Endothelial cell of umbilical vein (primary cell): ENCODE measurements around the gene CSK. TPM values are rescaled to one million over a fixed set of nuclear protein-coding genes. Genes with fewer than 3 reads are reported as not detected.

Experiments used
- BruUV-seq: library from RNA; stranded (reverse); fragments of 400-500 nt; replicated peaks from 2 replicates; lab custom pipeline; 2021; lab: Mats Ljungman, UMichigan
- CTCF ChIA-PET: fragments of 300-600, 350-600 bp; sonication (Branson Sonifier 250); formaldehyde crosslinking; loops from one replicate; lab custom pipeline; 2021; ENCODE audit warnings: antibody characterized with exemption, inconsistent platforms; lab: Charles Lee
- POLR2A ChIA-PET: fragments of 300-600, 350-600 bp; sonication (Branson Sonifier 250); formaldehyde crosslinking; loops from one replicate; lab custom pipeline; 2021; ENCODE audit warnings: antibody characterized with exemption, inconsistent platforms; lab: Charles Lee
- DNase-seq: peaks from one replicate; pipeline ENCODE4 v3.0.0-alpha.2; 2011; ENCODE audit warnings: low read depth, low spot score
- FAIRE-seq: peaks from 2 replicates; lab custom pipeline; 2011; peaks lifted over from hg19 to GRCh38; lab: Jason Lieb, UNC
- H2AFZ ChIP-seq: 2 replicates; pipeline ENCODE4 v1.6.0; 2012; ENCODE audit warnings: low read depth, low read length, control low read depth, inconsistent platforms
- H3K27ac ChIP-seq: 2 replicates; pipeline ENCODE4 v1.5.1; 2011; ENCODE audit warnings: low read depth, mild to moderate bottlenecking, control low read depth, low read length, moderate library complexity; ENCODE audit not compliant: insufficient read depth
- H3K27me3 ChIP-seq, 2 experiments: 2 replicates each; pipeline versions ENCODE4 v1.6.0 to v1.6.1; 2011; ENCODE audit warnings: low read length in 2 of 2, mixed read lengths in 1 of 2; ENCODE audit not compliant: control insufficient read depth in 2 of 2, insufficient read depth in 2 of 2
- H3K36me3 ChIP-seq, 2 experiments: 2 replicates in 1 of 2; 3 replicates in 1 of 2; pipeline ENCODE4 v1.5.1; 2011; ENCODE audit warnings: low read length in 2 of 2, mild to moderate bottlenecking in 1 of 2, moderate library complexity in 1 of 2; ENCODE audit not compliant: control insufficient read depth in 2 of 2, insufficient read depth in 2 of 2; ENCODE audit errors: extremely low read depth in 1 of 2
- H3K4me1 ChIP-seq: 3 replicates; pipeline ENCODE4 v1.5.1; 2011; ENCODE audit warnings: mild to moderate bottlenecking, low read length; ENCODE audit not compliant: control insufficient read depth, insufficient read depth; ENCODE audit errors: extremely low read depth
- H3K4me2 ChIP-seq: 2 replicates; pipeline ENCODE4 v1.6.1; 2011; ENCODE audit warnings: low read length, control low read depth, mixed read lengths; ENCODE audit not compliant: insufficient read depth
- H3K4me3 ChIP-seq, 3 experiments: fragments of 200-600 bp in 1 of 3; sonication (generic), shearing (Covaris generic) in 1 of 3; replicated peaks in 1 of 3; 2 replicates each; pipeline ENCODE4 v1.5.1; 2011 to 2016; ENCODE audit warnings: control low read depth in 3 of 3, low read length in 3 of 3, mild to moderate bottlenecking in 2 of 3, inconsistent platforms in 1 of 3, low read depth in 1 of 3, moderate library complexity in 1 of 3; ENCODE audit not compliant: insufficient read depth in 1 of 3
- H3K79me2 ChIP-seq: 2 replicates; pipeline ENCODE4 v1.6.0; 2012; ENCODE audit warnings: low read length, inconsistent platforms; ENCODE audit not compliant: control insufficient read depth, insufficient read depth
- H3K9ac ChIP-seq: replicated peaks from 2 replicates; pipeline ENCODE3; 2011; ENCODE audit warnings: low read length, control low read depth; ENCODE audit not compliant: insufficient read depth; ENCODE audit errors: extremely low read depth
- H3K9me1 ChIP-seq: replicated peaks from 3 replicates; pipeline ENCODE4 v1.6.0; 2011; ENCODE audit warnings: mild to moderate bottlenecking, low read length; ENCODE audit not compliant: control insufficient read depth, insufficient read depth; ENCODE audit errors: extremely low read depth
- H3K9me3 ChIP-seq: replicated peaks from 2 replicates; pipeline ENCODE4 v1.5.1; 2012; ENCODE audit warnings: low read length, inconsistent platforms; ENCODE audit not compliant: control insufficient read depth, insufficient read depth
- H4K20me1 ChIP-seq: replicated peaks from 2 replicates; pipeline ENCODE3; 2011; ENCODE audit warnings: mild to moderate bottlenecking, low read length; ENCODE audit not compliant: control insufficient read depth, insufficient read depth; ENCODE audit errors: extremely low read depth
- EZH2 ChIP-seq: IDR thresholded peaks from 2 replicates; pipeline ENCODE4 v1.6.1; 2012; ENCODE audit warnings: borderline replicate concordance, low read depth, mild to moderate bottlenecking, moderate library complexity, low read length, inconsistent platforms; ENCODE audit not compliant: severe bottlenecking
- GATA2 ChIP-seq: IDR thresholded peaks from 2 replicates; pipeline ENCODE4 v1.7.0; 2011; ENCODE audit warnings: low read depth, mild to moderate bottlenecking, moderate library complexity, mixed read lengths, low read length; ENCODE audit not compliant: insufficient read length, insufficient read depth
- JUN ChIP-seq: IDR thresholded peaks from 2 replicates; pipeline ENCODE4 v1.6.1; 2011; ENCODE audit warnings: borderline replicate concordance, low read depth; ENCODE audit not compliant: insufficient read length, insufficient read depth
- MYC ChIP-seq: IDR thresholded peaks from one replicate; pipeline ENCODE4 v1.6.1; 2011; ENCODE audit warnings: mild to moderate bottlenecking, low read depth, low read length
- POLR2A ChIP-seq: IDR thresholded peaks from 2 replicates; pipeline ENCODE4 v1.6.1; 2012; ENCODE audit warnings: low read depth, mild to moderate bottlenecking, control low read depth, low read length
- POLR2AphosphoS5 ChIP-seq: IDR thresholded peaks from 2 replicates; pipeline ENCODE4 v1.6.1; 2012; ENCODE audit warnings: low read depth, mild to moderate bottlenecking, control low read depth, low read length, moderate library complexity; ENCODE audit not compliant: insufficient read depth
- dilution Hi-C: fragments of 300-500 bp; cut with MboI; formaldehyde crosslinking; loops from one replicate; pipeline ENCODE4 v1.15.0; 2019; ENCODE audit warnings: low sequenced_read_pairs; ENCODE audit not compliant: extremely low pct_ligation_motif_present
- intact Hi-C: fragments of 100-400 bp; cut with micrococcal nuclease; formaldehyde crosslinking; loops from one replicate; pipeline ENCODE4 v1.10.0; 2022
- polyA plus RNA-seq, 4 experiments: library from polyadenylated mRNA; depleted of rRNA in 3 of 4; stranded (reverse) in 3 of 4; unstranded in 1 of 4; fragments of >200 nt; gene quantifications; 2 replicates each; pipeline versions ENCODE4 v1.2.1 to v1.2.3, GENCODE V29; 2011 to 2012; ENCODE audit warnings: missing spikeins in 1 of 4
- total RNA-seq: library from RNA; stranded (reverse); gene quantifications from 2 replicates; pipeline ENCODE4 v1.2.3, GENCODE V29; 2021

The CSK gene
- total and polyA plus RNA-seq, 2 donors (not counting 3 experiments of a cell fraction or from before 2014, with no cell fraction given): 41.2 to 104 TPM

GRCh38 chr15:74767167-74768098, 14.4 kb upstream of the CSK start:
- H3K79me2 ChIP-seq: no peaks in the 10 kb centered on the region
- BruUV-seq: no TSS peak
- no peaks in the 10 kb centered on the region for H3K9me1 ChIP-seq
- ChIA-PET POLR2A (no interaction called here), CTCF (interaction anchor here (0.6 to 6.8 kb wide), 31 partner anchors 8 to 456 kb away, joined by 3 to 696 read pairs (median 9); partner anchors contain the start of genes CLK3, CSK, CYP1A1 and RPP25)
- H3K27ac ChIP-seq: no peak overlapping the region
- H3K36me3 ChIP-seq: no peaks in the 10 kb centered on the region
- TF ChIP-seq POLR2AphosphoS5: no peak
- no peak for TF ChIP-seq POLR2A
- no peak for TF ChIP-seq GATA2
- TF ChIP-seq MYC: no peak
- TF ChIP-seq JUN: no peak
- no peak for TF ChIP-seq EZH2
- H3K4me2 ChIP-seq: no peak overlapping the region
- H4K20me1 ChIP-seq: no peaks in the 10 kb centered on the region
- dilution Hi-C loops (loop anchor here (25.0 kb wide), 1 partner anchor 130 kb away; no protein-coding TSS in a partner anchor), intact Hi-C loops (loop anchor here (1.0 to 10.0 kb wide), 4 partner anchors 71 to 392 kb away; partner anchors contain the start of genes ARID3B and EDC3)
- no peak overlapping the region for H3K4me3 ChIP-seq
- no peak for FAIRE-seq
- peaks cover 4% of the 10 kb centered on the region for H3K4me1 ChIP-seq
- H3K9me3 ChIP-seq: no peaks in the 10 kb centered on the region
- H3K9ac ChIP-seq: no peak overlapping the region
- DNase-seq: no peak
- H3K27me3 ChIP-seq: peaks cover 0 to 2% of the 10 kb centered on the region in 2 experiments
- H2AFZ ChIP-seq: no peak overlapping the region
